PC-3 (cell line): ENCODE data around the gene CST8. TPM values are rescaled to one million over a fixed set of nuclear protein-coding genes. Genes with fewer than 3 reads are reported as not detected.

Experiments used
- ATAC-seq: fragments of 200-7000 bp; cut with Tn5 transposase; 2 replicates; pipeline ENCODE4 v1.9.1; 2020; ENCODE audit warnings: mild to moderate bottlenecking, moderate library complexity
- BruUV-seq: library from RNA; stranded (reverse); fragments of 400-500 nt; replicated peaks from 2 replicates; lab custom pipeline; 2021; lab: Mats Ljungman, UMichigan
- CTCF ChIA-PET: fragments of 300-600 bp; sonication (Branson Sonifier 250); formaldehyde crosslinking; loops from one replicate; lab custom pipeline; 2022; ENCODE audit warnings: antibody characterized with exemption; lab: Charles Lee
- POLR2A ChIA-PET: fragments of 300-600 bp; sonication (Branson Sonifier 250); formaldehyde crosslinking; loops from one replicate; lab custom pipeline; 2022; ENCODE audit warnings: antibody characterized with exemption; ENCODE audit not compliant: unreplicated experiment; lab: Charles Lee
- DNase-seq: peaks from one replicate; pipeline ENCODE4 v3.0.0-alpha.2; 2015
- H2AFZ ChIP-seq: fragments of 300-600 bp; sonication (generic); 2 replicates; pipeline ENCODE4 v1.6.0; 2016; ENCODE audit warnings: antibody characterized with exemption, low read length
- H3F3A ChIP-seq: fragments of 300-600 bp; sonication (generic); one replicate; pipeline ENCODE4 v1.6.0; 2017; ENCODE audit warnings: antibody characterized with exemption, low read length, control low read depth, mild to moderate bottlenecking; ENCODE audit not compliant: unreplicated experiment
- H3K27ac ChIP-seq: fragments of 300-600 bp; sonication (generic); 2 replicates; pipeline ENCODE4 v1.5.1; 2016; ENCODE audit warnings: mild to moderate bottlenecking, low read length
- H3K27me3 ChIP-seq: fragments of 300-600 bp; sonication (generic); 2 replicates; pipeline ENCODE4 v1.6.1; 2016; ENCODE audit warnings: low read length, mixed read lengths
- H3K36me3 ChIP-seq: fragments of 300-600 bp; sonication (generic); 2 replicates; pipeline ENCODE4 v1.6.1; 2016; ENCODE audit warnings: low read depth, mixed run types, low read length, mixed read lengths
- H3K4me1 ChIP-seq: fragments of 300-600 bp; sonication (generic); 2 replicates; pipeline ENCODE4 v1.5.1; 2016; ENCODE audit warnings: low read length; ENCODE audit not compliant: insufficient read depth
- H3K4me2 ChIP-seq: fragments of 300-600 bp; sonication (generic); 2 replicates; pipeline ENCODE4 v1.6.0; 2016; ENCODE audit warnings: low read length
- H3K4me3 ChIP-seq: fragments of 300-600 bp; sonication (generic); 2 replicates; pipeline ENCODE4 v1.5.1; 2016; ENCODE audit warnings: mild to moderate bottlenecking, low read length, mixed read lengths
- H3K79me2 ChIP-seq: fragments of 300-600 bp; sonication (generic); 2 replicates; pipeline ENCODE4 v1.6.1; 2017; ENCODE audit warnings: low read length, mixed read lengths
- H3K9ac ChIP-seq: fragments of 300-600 bp; sonication (generic); 2 replicates; pipeline ENCODE4 v1.6.0; 2016; ENCODE audit warnings: mild to moderate bottlenecking, low read length
- H3K9me2 ChIP-seq: fragments of 300-600 bp; sonication (generic); replicated peaks from 2 replicates; pipeline ENCODE4 v1.6.1; 2016; ENCODE audit warnings: mixed run types, low read length, mixed read lengths
- H3K9me3 ChIP-seq: fragments of 300-600 bp; sonication (generic); 2 replicates; pipeline ENCODE4 v1.6.1; 2016; ENCODE audit warnings: low read length, mixed read lengths
- H4K20me1 ChIP-seq: fragments of 300-600 bp; sonication (generic); 2 replicates; pipeline ENCODE4 v1.6.1; 2016; ENCODE audit warnings: low read length, mixed read lengths
- EZH2 ChIP-seq: fragments of 300-600 bp; sonication (generic); IDR thresholded peaks from one replicate; pipeline ENCODE4 v1.6.1; 2017; ENCODE audit warnings: antibody characterized with exemption, mild to moderate bottlenecking, low read length; ENCODE audit not compliant: unreplicated experiment
- EZH2phosphoT487 ChIP-seq: fragments of 300-600 bp; sonication (generic); IDR thresholded peaks from 2 replicates; pipeline ENCODE4 v1.6.1; 2018; ENCODE audit warnings: mild to moderate bottlenecking, antibody characterized with exemption, low read length, borderline replicate concordance
- intact Hi-C: fragments of 100-400 bp; cut with micrococcal nuclease; formaldehyde crosslinking; loops from 2 replicates; pipeline ENCODE4 v1.9.0; 2023
- total RNA-seq: library from RNA; depleted of rRNA; stranded (reverse); fragments of >200 nt; gene quantifications from 2 replicates; pipeline ENCODE4 v1.2.3, GENCODE V29; 2014
- TF ChIP-seq, protein P1 (sequence below): fragments of 300-600 bp; sonication (generic); conservative IDR thresholded peaks from 2 replicates; pipeline ENCODE4 v1.5.1; 2017; ENCODE audit warnings: antibody characterized with exemption, low read depth, mild to moderate bottlenecking, low read length

CST8 gene
- total RNA-seq, 1 experiment from 2014 or later, result not detected

DNA sequence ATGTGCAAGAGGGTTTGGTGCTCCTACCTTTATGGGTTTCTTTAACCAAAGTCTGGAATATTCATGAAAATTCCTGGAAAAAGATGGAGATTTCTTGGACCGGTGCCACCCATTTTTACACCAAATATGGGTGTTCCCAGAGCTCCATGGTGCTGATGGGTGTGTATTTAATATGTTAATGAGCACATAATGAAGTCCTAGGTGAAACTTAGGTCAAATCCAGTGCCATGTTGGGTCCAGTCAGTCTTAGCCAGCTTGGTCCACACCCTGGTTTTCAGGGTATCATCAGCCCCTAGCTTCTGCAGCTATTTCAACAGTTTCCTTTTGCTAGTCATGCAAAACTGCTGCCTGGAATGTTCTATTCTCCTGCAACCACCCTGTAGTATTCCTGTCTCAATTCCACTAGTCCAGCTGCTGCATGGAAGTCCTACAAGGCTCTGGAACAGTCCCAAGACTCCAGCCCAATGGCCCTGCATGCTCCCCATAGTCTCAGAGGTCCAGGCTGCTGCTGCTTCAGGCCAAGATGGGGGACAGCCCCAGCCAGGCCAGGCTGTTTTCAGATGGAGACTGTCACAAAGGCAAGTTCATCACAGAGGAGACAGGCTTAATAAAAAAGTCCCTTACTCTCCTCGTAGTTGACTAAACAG lies 45.5 kb downstream of the CST8 start:
- Histone ChIP-seq H3K27me3 (no peaks in the 10 kb centered on the region), H3K9ac (no peak overlapping the region), H3K4me2 (no peak overlapping the region), H3K36me3 (no peaks in the 10 kb centered on the region), H3K4me1 (peaks cover 11% of the 10 kb centered on the region), H3K79me2 (no peaks in the 10 kb centered on the region), H3K9me2 (no peaks in the 10 kb centered on the region), H3K4me3 (no peak overlapping the region), H2AFZ (no peak overlapping the region), H3K27ac (no peak overlapping the region), H3K9me3 (no peaks in the 10 kb centered on the region), H4K20me1 (no peaks in the 10 kb centered on the region), H3F3A (no peaks in the 10 kb centered on the region)
- no peak for TF ChIP-seq EZH2phosphoT487
- no peak for TF ChIP-seq EZH2
- TF ChIP-seq, protein P1, sequence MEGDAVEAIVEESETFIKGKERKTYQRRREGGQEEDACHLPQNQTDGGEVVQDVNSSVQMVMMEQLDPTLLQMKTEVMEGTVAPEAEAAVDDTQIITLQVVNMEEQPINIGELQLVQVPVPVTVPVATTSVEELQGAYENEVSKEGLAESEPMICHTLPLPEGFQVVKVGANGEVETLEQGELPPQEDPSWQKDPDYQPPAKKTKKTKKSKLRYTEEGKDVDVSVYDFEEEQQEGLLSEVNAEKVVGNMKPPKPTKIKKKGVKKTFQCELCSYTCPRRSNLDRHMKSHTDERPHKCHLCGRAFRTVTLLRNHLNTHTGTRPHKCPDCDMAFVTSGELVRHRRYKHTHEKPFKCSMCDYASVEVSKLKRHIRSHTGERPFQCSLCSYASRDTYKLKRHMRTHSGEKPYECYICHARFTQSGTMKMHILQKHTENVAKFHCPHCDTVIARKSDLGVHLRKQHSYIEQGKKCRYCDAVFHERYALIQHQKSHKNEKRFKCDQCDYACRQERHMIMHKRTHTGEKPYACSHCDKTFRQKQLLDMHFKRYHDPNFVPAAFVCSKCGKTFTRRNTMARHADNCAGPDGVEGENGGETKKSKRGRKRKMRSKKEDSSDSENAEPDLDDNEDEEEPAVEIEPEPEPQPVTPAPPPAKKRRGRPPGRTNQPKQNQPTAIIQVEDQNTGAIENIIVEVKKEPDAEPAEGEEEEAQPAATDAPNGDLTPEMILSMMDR, result no peak
- ChIA-PET POLR2A (no interaction called here), CTCF (no interaction called here)
- DNase-seq (no peak), ATAC-seq (no peak)
- intact Hi-C loops, result no loop called here
- BruUV-seq, result no TSS peak

DNA sequence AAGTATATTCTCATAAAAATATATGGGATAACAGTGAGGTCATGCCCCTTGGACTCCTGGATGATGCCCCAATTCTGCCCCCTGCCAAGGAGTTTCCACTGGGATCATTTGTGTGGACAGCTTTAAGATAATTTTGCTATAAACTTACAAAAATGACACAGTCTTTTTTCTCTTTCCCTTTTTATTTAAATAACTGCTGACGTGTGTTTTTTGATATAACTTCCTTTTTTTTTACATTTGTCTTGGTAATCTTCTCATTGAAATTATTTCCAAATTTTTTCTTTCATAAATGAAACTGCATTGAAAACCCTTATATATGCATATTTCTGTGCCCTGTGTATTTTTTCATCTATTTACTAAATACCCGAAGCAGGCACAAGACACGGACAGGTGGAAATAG lies 46.1 kb downstream of the CST8 start:
- Histone ChIP-seq H3K4me3 (no peak overlapping the region), H3K4me2 (no peak overlapping the region), H3K4me1 (peaks cover 15% of the 10 kb centered on the region), H3K79me2 (no peaks in the 10 kb centered on the region), H3K9me3 (no peaks in the 10 kb centered on the region), H4K20me1 (no peaks in the 10 kb centered on the region), H3K27ac (no peak overlapping the region), H2AFZ (no peak overlapping the region), H3K27me3 (no peaks in the 10 kb centered on the region), H3K36me3 (no peaks in the 10 kb centered on the region), H3F3A (no peaks in the 10 kb centered on the region), H3K9ac (no peak overlapping the region), H3K9me2 (no peaks in the 10 kb centered on the region)
- TF ChIP-seq EZH2, result no peak
- no TSS peak for BruUV-seq
- ChIA-PET POLR2A (no interaction called here), CTCF (no interaction called here)
- ATAC-seq (no peak), DNase-seq (no peak)
- intact Hi-C loops, result no loop called here

DNA sequence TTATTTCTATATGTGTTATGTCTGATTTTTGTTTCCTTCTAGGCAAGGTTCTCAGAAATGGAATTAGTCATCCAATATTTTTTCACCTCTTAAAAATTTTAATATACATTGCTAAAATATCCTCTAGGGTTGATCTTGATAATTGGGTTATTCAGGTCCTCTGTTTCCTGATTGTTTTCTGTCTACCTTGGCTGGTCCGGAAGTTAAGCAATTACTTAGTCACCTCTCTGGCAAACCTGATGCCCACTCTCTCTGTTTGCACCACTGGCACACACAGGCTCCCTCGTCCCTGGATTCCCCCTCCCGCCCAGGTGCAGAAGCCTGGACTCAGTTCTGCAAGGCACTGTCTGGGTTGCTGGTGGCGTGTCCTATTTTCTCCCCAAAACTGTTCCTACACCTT lies 49.7 kb downstream of the CST8 start:
- H3F3A ChIP-seq, result no peaks in the 10 kb centered on the region
- intact Hi-C loops, result no loop called here
- H3K9ac ChIP-seq, result no peak overlapping the region
- H3K27ac ChIP-seq, result no peak overlapping the region
- no peak overlapping the region for H3K4me3 ChIP-seq
- no TSS peak for BruUV-seq
- no peak overlapping the region for H3K4me2 ChIP-seq
- H3K9me3 ChIP-seq, result no peaks in the 10 kb centered on the region
- DNase-seq, result peak; percentile 48
- H3K36me3 ChIP-seq, result no peaks in the 10 kb centered on the region
- CTCF ChIA-PET, result no interaction called here
- no peaks in the 10 kb centered on the region for H3K79me2 ChIP-seq
- H3K4me1 ChIP-seq, result peaks cover 15% of the 10 kb centered on the region
- peaks cover 9% of the 10 kb centered on the region; the same call in 1 of the 2 replicates for H3K27me3 ChIP-seq
- ATAC-seq, result no peak; the same call in 1 of the 2 replicates
- POLR2A ChIA-PET, result no interaction called here
- H4K20me1 ChIP-seq, result no peaks in the 10 kb centered on the region
- no peak for TF ChIP-seq EZH2
- TF ChIP-seq, protein P1, result no peak
- TF ChIP-seq EZH2phosphoT487, result no peak
- no peak overlapping the region for H2AFZ ChIP-seq
- H3K9me2 ChIP-seq, result no peaks in the 10 kb centered on the region
